ENCODE results near the gene VKORC1L1.
"Not testable (repeated sequence)": the region's sequence is repeated elsewhere in the genome, so short reads cannot be mapped to it uniquely, and the experiment has no call there.

- TF ChIP-seq CTCF (IDR thresholded peaks at IDR 0.05; ENCODE audit: extremely low read depth in 1 of 2, insufficient read depth in 1 of 2, low read depth in 1 of 2, low read length in 2 of 2); MAX (IDR thresholded peaks at IDR 0.05; ENCODE audit: insufficient read depth, insufficient read length); EZH2 (IDR thresholded peaks at IDR 0.05; ENCODE audit: borderline replicate concordance, low read depth, low read length, severe bottlenecking); POLR2AphosphoS5 (IDR thresholded peaks at IDR 0.05; ENCODE audit: insufficient read depth, low read depth, low read length); POLR2A (IDR thresholded peaks at IDR 0.05; ENCODE audit: low read depth, low read length): not testable (repeated sequence)
Measured at GRCh38 chr7:65858660-65859059, 14.2 kb upstream of the VKORC1L1 start.

Measured in endothelial cell of umbilical vein (primary cell).